ENCODE results near the gene KIAA0825.

DNA sequence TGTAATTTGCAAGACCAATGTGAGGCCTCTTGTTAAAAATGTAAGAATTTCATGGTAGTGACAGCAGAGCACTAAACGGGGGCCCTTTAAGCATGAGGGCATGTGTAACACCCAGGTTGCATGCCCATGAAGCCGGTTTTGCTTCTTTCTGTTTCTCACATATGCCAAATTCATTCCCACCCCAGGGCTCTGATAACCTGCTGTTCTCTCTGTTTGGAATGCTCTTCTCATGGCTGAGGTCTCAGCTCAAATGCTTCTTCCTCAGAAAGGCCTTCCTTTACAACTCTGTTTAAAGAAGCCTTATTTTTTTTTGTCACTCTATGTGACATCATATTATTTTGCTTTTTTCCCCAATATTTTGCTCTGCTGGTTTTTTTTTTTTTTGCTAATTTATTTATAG, 369.0 kb downstream of the KIAA0825 start:
- TF ChIP-seq, protein P1, sequence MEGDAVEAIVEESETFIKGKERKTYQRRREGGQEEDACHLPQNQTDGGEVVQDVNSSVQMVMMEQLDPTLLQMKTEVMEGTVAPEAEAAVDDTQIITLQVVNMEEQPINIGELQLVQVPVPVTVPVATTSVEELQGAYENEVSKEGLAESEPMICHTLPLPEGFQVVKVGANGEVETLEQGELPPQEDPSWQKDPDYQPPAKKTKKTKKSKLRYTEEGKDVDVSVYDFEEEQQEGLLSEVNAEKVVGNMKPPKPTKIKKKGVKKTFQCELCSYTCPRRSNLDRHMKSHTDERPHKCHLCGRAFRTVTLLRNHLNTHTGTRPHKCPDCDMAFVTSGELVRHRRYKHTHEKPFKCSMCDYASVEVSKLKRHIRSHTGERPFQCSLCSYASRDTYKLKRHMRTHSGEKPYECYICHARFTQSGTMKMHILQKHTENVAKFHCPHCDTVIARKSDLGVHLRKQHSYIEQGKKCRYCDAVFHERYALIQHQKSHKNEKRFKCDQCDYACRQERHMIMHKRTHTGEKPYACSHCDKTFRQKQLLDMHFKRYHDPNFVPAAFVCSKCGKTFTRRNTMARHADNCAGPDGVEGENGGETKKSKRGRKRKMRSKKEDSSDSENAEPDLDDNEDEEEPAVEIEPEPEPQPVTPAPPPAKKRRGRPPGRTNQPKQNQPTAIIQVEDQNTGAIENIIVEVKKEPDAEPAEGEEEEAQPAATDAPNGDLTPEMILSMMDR (IDR thresholded peaks at IDR 0.05; ENCODE audit: low read depth, low read length): no peak
- TF ChIP-seq EZH2phosphoT487 (IDR thresholded peaks at IDR 0.05; ENCODE audit: low read depth): no peak
